ENCODE measurements around the gene CSPG4. TPM values are rescaled to one million over a fixed set of nuclear protein-coding genes. Genes with fewer than 3 reads are reported as not detected.
"Not testable (repeated sequence)": the region's sequence is repeated elsewhere in the genome, so short reads cannot be mapped to it uniquely, and the experiment has no call there.

Gene CSPG4
- total and polyA plus RNA-seq, 4 donors, result 10.6 to 160 (median 66.0) TPM

GRCh38 chr15:75639709-75640482, 72.8 kb downstream of the CSPG4 start, which contains the start of gene IMP3:
TSS of gene IMP3 (minus strand) at chr15:75640224. CDS start at chr15:75640168, 56 bp downstream.
- 0% methylated on average over 80 to 83 of the region's 83 CpGs for WGBS, 2 donors
- Histone ChIP-seq H3K9me3 (ENCODE audit: control insufficient read depth, low read length) (no peaks in the 10 kb centered on the region), H3K36me3 (ENCODE audit: control insufficient read depth in 1 of 2, insufficient read depth in 2 of 2, low read length in 1 of 2) (no peaks in the 10 kb centered on the region), H3K27me3 (ENCODE audit: control insufficient read depth in 1 of 2, insufficient read depth in 2 of 2, low read length in 1 of 2) (no peaks in the 10 kb centered on the region), H3K4me3 (ENCODE audit: low read length in 2 of 2) (peak within 1 kb of the TSS; percentile 43 to 46), H3K4me1 (ENCODE audit: control insufficient read depth in 1 of 2, insufficient read depth in 2 of 2, low read length in 2 of 2) (peaks cover 0 to 13% of the 10 kb centered on the region in 2 donors), H3K27ac (ENCODE audit: low read depth in 1 of 2, low read length in 2 of 2) (peak within 1 kb of the TSS; percentile 45 to 76)
- intact Hi-C loops (cut with DNase I), result loop anchor here (5.0 kb wide), 2 partner anchors 32 to 42 kb away; no protein-coding TSS in a partner anchor
- ATAC-seq (ENCODE audit: low FRiP score), result peak; percentile 97
- peak; percentile 97 for DNase-seq

GRCh38 chr15:75639191-75639708, 73.4 kb downstream of the CSPG4 start:
- Histone ChIP-seq H3K4me1 (ENCODE audit: control insufficient read depth in 1 of 2, insufficient read depth in 2 of 2, low read length in 2 of 2) (peaks cover 0 to 13% of the 10 kb centered on the region in 2 donors), H3K9me3 (ENCODE audit: control insufficient read depth, low read length) (no peaks in the 10 kb centered on the region), H3K27ac (ENCODE audit: low read depth in 1 of 2, low read length in 2 of 2) (peak overlapping the region; percentile 29 to 76), H3K4me3 (ENCODE audit: low read length in 2 of 2) (peak overlapping the region; percentile 23 to 46), H3K36me3 (ENCODE audit: control insufficient read depth in 1 of 2, insufficient read depth in 2 of 2, low read length in 1 of 2) (no peaks in the 10 kb centered on the region), H3K27me3 (ENCODE audit: control insufficient read depth in 1 of 2, insufficient read depth in 2 of 2, low read length in 1 of 2) (no peaks in the 10 kb centered on the region)
- no peak for ATAC-seq (ENCODE audit: low FRiP score)
- DNase-seq, result no peak
- WGBS, 2 donors, result 1% methylated on average over 16 of the region's 16 CpGs
- intact Hi-C loops (cut with DNase I), result loop anchor here (5.0 kb wide), 2 partner anchors 33 to 43 kb away; no protein-coding TSS in a partner anchor

- H3K4me3 ChIP-seq (ENCODE audit: low read length in 2 of 2), result no peak overlapping the region
These were observed 75.2 kb downstream of the CSPG4 start for GRCh38 chr15:75637245-75638009.

GRCh38 chr15:75636026-75636425, 76.6 kb downstream of the CSPG4 start:
- 82 to 85% methylated on average over 6 of the region's 6 CpGs for WGBS, 2 donors
- no peaks in the 10 kb centered on the region for H3K36me3 ChIP-seq (ENCODE audit: control insufficient read depth in 1 of 2, insufficient read depth in 2 of 2, low read length in 1 of 2)
- intact Hi-C loops (cut with DNase I), result loop anchor here (5.0 kb wide), 2 partner anchors 36 to 46 kb away; no protein-coding TSS in a partner anchor
- H3K9me3 ChIP-seq (ENCODE audit: control insufficient read depth, low read length), result no peaks in the 10 kb centered on the region
- H3K27ac ChIP-seq (ENCODE audit: low read depth in 1 of 2, low read length in 2 of 2), result no peak overlapping the region
- no peaks in the 10 kb centered on the region for H3K27me3 ChIP-seq (ENCODE audit: control insufficient read depth in 1 of 2, insufficient read depth in 2 of 2, low read length in 1 of 2)
- DNase-seq (no peak), ATAC-seq (ENCODE audit: low FRiP score) (no peak)
- no peak overlapping the region for H3K4me3 ChIP-seq (ENCODE audit: low read length in 2 of 2)
- peaks cover 0 to 13% of the 10 kb centered on the region in 2 donors for H3K4me1 ChIP-seq (ENCODE audit: control insufficient read depth in 1 of 2, insufficient read depth in 2 of 2, low read length in 2 of 2)

More at GRCh38 chr15:75637245-75638009, 75.2 kb downstream of the CSPG4 start:
- H3K9me3 ChIP-seq (ENCODE audit: control insufficient read depth, low read length), result no peaks in the 10 kb centered on the region
- peaks cover 0 to 13% of the 10 kb centered on the region in 2 donors for H3K4me1 ChIP-seq (ENCODE audit: control insufficient read depth in 1 of 2, insufficient read depth in 2 of 2, low read length in 2 of 2)
- H3K27me3 ChIP-seq (ENCODE audit: control insufficient read depth in 1 of 2, insufficient read depth in 2 of 2, low read length in 1 of 2), result no peaks in the 10 kb centered on the region
- no peak overlapping the region for H3K27ac ChIP-seq (ENCODE audit: low read depth in 1 of 2, low read length in 2 of 2)
- ATAC-seq (ENCODE audit: low FRiP score) (no peak), DNase-seq (no peak)
- intact Hi-C loops (cut with DNase I), result loop anchor here (5.0 kb wide), 2 partner anchors 35 to 45 kb away; no protein-coding TSS in a partner anchor
- WGBS, 2 donors, result 58% methylated on average over 4 of the region's 4 CpGs
- no peaks in the 10 kb centered on the region for H3K36me3 ChIP-seq (ENCODE audit: control insufficient read depth in 1 of 2, insufficient read depth in 2 of 2, low read length in 1 of 2)

GRCh38 chr15:75633922-75634321, 78.7 kb downstream of the CSPG4 start:
- H3K4me3 ChIP-seq (ENCODE audit: low read length in 2 of 2); H3K27me3 ChIP-seq (ENCODE audit: control insufficient read depth in 1 of 2, insufficient read depth in 2 of 2, low read length in 1 of 2); DNase-seq; intact Hi-C loops (cut with DNase I); H3K36me3 ChIP-seq (ENCODE audit: control insufficient read depth in 1 of 2, insufficient read depth in 2 of 2, low read length in 1 of 2); H3K27ac ChIP-seq (ENCODE audit: low read depth in 1 of 2, low read length in 2 of 2); ATAC-seq (ENCODE audit: low FRiP score); H3K9me3 ChIP-seq (ENCODE audit: control insufficient read depth, low read length); H3K4me1 ChIP-seq (ENCODE audit: control insufficient read depth in 1 of 2, insufficient read depth in 2 of 2, low read length in 2 of 2): not testable (repeated sequence)
- WGBS, 2 donors, result 91 to 92% methylated on average over 7 of the region's 7 CpGs

GRCh38 chr15:75631935-75632334, 80.7 kb downstream of the CSPG4 start:
- no peaks in the 10 kb centered on the region for H3K9me3 ChIP-seq (ENCODE audit: control insufficient read depth, low read length)
- no peaks in the 10 kb centered on the region for H3K4me1 ChIP-seq (ENCODE audit: control insufficient read depth in 1 of 2, insufficient read depth in 2 of 2, low read length in 2 of 2)
- intact Hi-C loops (cut with DNase I), result no loop called here
- H3K27me3 ChIP-seq (ENCODE audit: control insufficient read depth in 1 of 2, insufficient read depth in 2 of 2, low read length in 1 of 2), result no peaks in the 10 kb centered on the region
- H3K36me3 ChIP-seq (ENCODE audit: control insufficient read depth in 1 of 2, insufficient read depth in 2 of 2, low read length in 1 of 2), result no peaks in the 10 kb centered on the region
- no peak for ATAC-seq (ENCODE audit: low FRiP score)
- no peak overlapping the region for H3K27ac ChIP-seq (ENCODE audit: low read depth in 1 of 2, low read length in 2 of 2)
- H3K4me3 ChIP-seq (ENCODE audit: low read length in 2 of 2), result no peak overlapping the region
- no peak for DNase-seq

- Histone ChIP-seq H3K27ac (ENCODE audit: low read depth in 1 of 2, low read length in 2 of 2) (peak within 1 kb of the TSS; percentile 86 to 96), H3K36me3 (ENCODE audit: control insufficient read depth in 1 of 2, insufficient read depth in 2 of 2, low read length in 1 of 2) (no peaks in the 10 kb centered on the region), H3K9me3 (ENCODE audit: control insufficient read depth, low read length) (no peaks in the 10 kb centered on the region), H3K4me3 (ENCODE audit: low read length in 2 of 2) (peak within 1 kb of the TSS; percentile 68 to 75), H3K4me1 (ENCODE audit: control insufficient read depth in 1 of 2, insufficient read depth in 2 of 2, low read length in 2 of 2) (peaks cover 0 to 2% of the 10 kb centered on the region in 2 donors), H3K27me3 (ENCODE audit: control insufficient read depth in 1 of 2, insufficient read depth in 2 of 2, low read length in 1 of 2) (no peaks in the 10 kb centered on the region)
- DNase-seq, result peak; percentile 96 to 97
- 1% methylated on average over 45 to 47 of the region's 47 CpGs for WGBS, 2 donors
- ATAC-seq (ENCODE audit: low FRiP score), result peak; percentile 95
- intact Hi-C loops (cut with DNase I), result loop anchor here (2.0 to 10.0 kb wide), 3 partner anchors 173 to 261 kb away; partner anchors contain the start of genes MAN2C1 (in 1 of the 2) and SIN3A (in 1 of the 2)
These were observed 86.9 kb downstream of the CSPG4 start, which contains the start of gene SNUPN for GRCh38 chr15:75625542-75626347. TSS of gene SNUPN (minus strand) at chr15:75625725. CDS start at chr15:75621051, 4,674 bp downstream.
